Fibroblast of lung (primary cell): ENCODE results near the gene GPAT3. TPM values are rescaled to one million over a fixed set of nuclear protein-coding genes. Genes with fewer than 3 reads are reported as not detected.

Source experiments
- DNase-seq, 2 donors: peaks; one replicate each; pipeline versions ENCODE4 v3.0.0 to v3.0.0-alpha.2; 2010; ENCODE audit warnings: low read depth in 2 of 2
- H2AFZ ChIP-seq: 2 replicates; pipeline ENCODE4 v1.5.1; 2012; ENCODE audit warnings: low read length, control low read depth, inconsistent platforms
- H3K27ac ChIP-seq: 2 replicates; pipeline ENCODE4 v1.5.1; 2011; ENCODE audit warnings: low read length, control low read depth; ENCODE audit not compliant: insufficient read depth
- H3K27me3 ChIP-seq: 2 replicates; pipeline ENCODE4 v1.5.1; 2011; ENCODE audit warnings: mild to moderate bottlenecking, low read length; ENCODE audit not compliant: control insufficient read depth, insufficient read depth
- H3K36me3 ChIP-seq: 2 replicates; pipeline ENCODE4 v1.5.1; 2011; ENCODE audit warnings: low read length; ENCODE audit not compliant: control insufficient read depth, insufficient read depth
- H3K4me1 ChIP-seq: 2 replicates; pipeline ENCODE4 v1.5.1; 2011; ENCODE audit warnings: low read length; ENCODE audit not compliant: control insufficient read depth, insufficient read depth; ENCODE audit errors: extremely low read depth
- H3K4me2 ChIP-seq: 2 replicates; pipeline ENCODE4 v1.5.1; 2011; ENCODE audit warnings: low read length, control low read depth; ENCODE audit not compliant: insufficient read depth; ENCODE audit errors: extremely low read depth
- H3K4me3 ChIP-seq, 4 experiments: fragments of 200-600 bp in 1 of 4; sonication (generic) in 1 of 4; replicated peaks in 1 of 4; 2 replicates each; pipeline ENCODE4 v1.5.1; 2011 to 2016; ENCODE audit warnings: low read length in 4 of 4, low read depth in 3 of 4, mild to moderate bottlenecking in 3 of 4, control low read depth in 2 of 4, inconsistent platforms in 1 of 4, mixed read lengths in 1 of 4; ENCODE audit not compliant: insufficient read depth in 1 of 4; ENCODE audit errors: control extremely low read depth in 1 of 4
- H3K79me2 ChIP-seq: 2 replicates; pipeline ENCODE4 v1.5.1; 2012; ENCODE audit warnings: mild to moderate bottlenecking, low read length, inconsistent platforms; ENCODE audit not compliant: control insufficient read depth, insufficient read depth
- H3K9ac ChIP-seq: 2 replicates; pipeline ENCODE4 v1.5.1; 2011; ENCODE audit warnings: mild to moderate bottlenecking, low read length, control low read depth; ENCODE audit not compliant: insufficient read depth
- H3K9me3 ChIP-seq: 2 replicates; pipeline ENCODE4 v1.5.1; 2012; ENCODE audit warnings: low read depth, low read length; ENCODE audit not compliant: control insufficient read depth, insufficient read depth
- H4K20me1 ChIP-seq: 2 replicates; pipeline ENCODE4 v1.5.1; 2011; ENCODE audit warnings: low read length; ENCODE audit not compliant: control insufficient read depth, insufficient read depth; ENCODE audit errors: extremely low read depth
- EZH2 ChIP-seq: IDR thresholded peaks from 2 replicates; pipeline ENCODE4 v1.5.1; 2012; ENCODE audit warnings: low read length, control low read depth, mild to moderate bottlenecking; ENCODE audit errors: missing control alignments
- polyA plus RNA-seq, 2 donors: library from polyadenylated mRNA; depleted of rRNA in 1 of 2; stranded (reverse) in 1 of 2; unstranded in 1 of 2; fragments of >200 nt; gene quantifications; 2 replicates each; pipeline ENCODE4 v1.2.1, GENCODE V29; 2011 to 2012; ENCODE audit warnings: missing spikeins in 1 of 2
- total RNA-seq: library from RNA; depleted of rRNA; stranded (reverse); fragments of >200 nt; gene quantifications from 2 replicates; pipeline ENCODE4 v1.2.1, GENCODE V29; 2014
- TF ChIP-seq, protein P1 (sequence below), 2 donors: IDR thresholded peaks in 1 of 2; conservative IDR thresholded peaks in 1 of 2; 1 replicate in 1 of 2; 2 replicates in 1 of 2; pipeline ENCODE4 v1.5.1; 2011 to 2012; ENCODE audit warnings: low read length in 2 of 2, control low read depth in 1 of 2, inconsistent platforms in 1 of 2, low read depth in 1 of 2, mild to moderate bottlenecking in 1 of 2

Gene GPAT3
- total and polyA plus RNA-seq, 2 donors (not counting 1 experiment from before 2014, with no cell fraction given) = 2.6 to 4.1 TPM

DNA sequence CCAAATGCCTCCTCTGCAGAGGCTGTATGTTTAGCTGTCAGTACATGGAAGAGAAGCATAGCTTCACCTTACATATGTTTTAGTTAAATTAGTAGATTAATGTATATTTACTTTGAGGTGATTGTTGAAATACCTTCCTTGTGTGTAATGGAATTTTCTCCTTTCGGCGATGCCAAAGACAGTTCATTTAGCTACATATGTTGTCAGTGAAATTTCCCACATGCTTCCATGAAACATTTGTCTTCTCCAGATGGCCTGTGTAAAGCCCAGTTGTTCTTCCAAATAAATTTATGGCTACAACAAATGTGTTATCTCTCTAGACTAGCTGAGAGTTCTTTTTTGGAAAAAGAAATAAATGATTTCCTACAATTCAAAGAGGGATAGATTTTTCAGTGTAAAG lies 95.2 kb downstream of the GPAT3 start:
- Histone ChIP-seq H3K79me2 (no peaks in the 10 kb centered on the region), H3K27ac (no peak overlapping the region), H3K9ac (no peak overlapping the region), H3K4me3 (no peak overlapping the region), H3K27me3 (no peaks in the 10 kb centered on the region), H3K4me2 (no peak overlapping the region), H3K36me3 (no peaks in the 10 kb centered on the region), H4K20me1 (no peaks in the 10 kb centered on the region), H3K9me3 (no peaks in the 10 kb centered on the region), H2AFZ (no peak overlapping the region), H3K4me1 (no peaks in the 10 kb centered on the region)
- DNase-seq = peak; percentile 68 to 79
- no peak for TF ChIP-seq EZH2
- TF ChIP-seq, protein P1, sequence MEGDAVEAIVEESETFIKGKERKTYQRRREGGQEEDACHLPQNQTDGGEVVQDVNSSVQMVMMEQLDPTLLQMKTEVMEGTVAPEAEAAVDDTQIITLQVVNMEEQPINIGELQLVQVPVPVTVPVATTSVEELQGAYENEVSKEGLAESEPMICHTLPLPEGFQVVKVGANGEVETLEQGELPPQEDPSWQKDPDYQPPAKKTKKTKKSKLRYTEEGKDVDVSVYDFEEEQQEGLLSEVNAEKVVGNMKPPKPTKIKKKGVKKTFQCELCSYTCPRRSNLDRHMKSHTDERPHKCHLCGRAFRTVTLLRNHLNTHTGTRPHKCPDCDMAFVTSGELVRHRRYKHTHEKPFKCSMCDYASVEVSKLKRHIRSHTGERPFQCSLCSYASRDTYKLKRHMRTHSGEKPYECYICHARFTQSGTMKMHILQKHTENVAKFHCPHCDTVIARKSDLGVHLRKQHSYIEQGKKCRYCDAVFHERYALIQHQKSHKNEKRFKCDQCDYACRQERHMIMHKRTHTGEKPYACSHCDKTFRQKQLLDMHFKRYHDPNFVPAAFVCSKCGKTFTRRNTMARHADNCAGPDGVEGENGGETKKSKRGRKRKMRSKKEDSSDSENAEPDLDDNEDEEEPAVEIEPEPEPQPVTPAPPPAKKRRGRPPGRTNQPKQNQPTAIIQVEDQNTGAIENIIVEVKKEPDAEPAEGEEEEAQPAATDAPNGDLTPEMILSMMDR (conservative IDR thresholded peaks at IDR 0.05 in 1 of 2, IDR thresholded peaks at IDR 0.05 in 1 of 2; ENCODE audit: low read depth in 1 of 2, low read length in 2 of 2) = no peak

DNA sequence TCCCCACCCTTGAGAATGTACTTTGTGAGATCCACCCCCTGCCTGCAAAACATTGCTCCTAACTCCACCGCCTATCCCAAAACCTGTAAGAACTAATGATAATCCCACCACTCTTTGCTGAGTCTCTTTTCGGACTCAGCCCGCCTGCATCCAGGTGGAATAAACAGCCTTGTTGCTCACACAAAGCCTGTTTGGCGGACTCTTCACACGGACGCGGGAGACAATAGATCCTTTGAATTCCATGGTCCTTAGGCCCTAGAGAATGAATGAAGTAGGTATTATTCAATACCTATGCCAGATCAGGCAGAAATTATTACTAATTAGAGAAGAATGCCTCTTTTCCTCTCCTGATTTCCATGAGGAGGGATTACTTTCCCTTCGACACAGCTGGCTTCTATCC lies 101.0 kb downstream of the GPAT3 start:
- Histone ChIP-seq H3K27me3 (peaks cover 2% of the 10 kb centered on the region), H3K4me3 (no peak overlapping the region), H4K20me1 (no peaks in the 10 kb centered on the region), H3K27ac (no peak overlapping the region), H3K4me1 (no peaks in the 10 kb centered on the region), H3K9me3 (no peaks in the 10 kb centered on the region), H3K79me2 (no peaks in the 10 kb centered on the region), H3K4me2 (no peak overlapping the region), H3K9ac (no peak overlapping the region), H3K36me3 (no peaks in the 10 kb centered on the region), H2AFZ (no peak overlapping the region)
- DNase-seq = no peak
- no peak for TF ChIP-seq EZH2
- TF ChIP-seq, protein P1 (conservative IDR thresholded peaks at IDR 0.05 in 1 of 2, IDR thresholded peaks at IDR 0.05 in 1 of 2; ENCODE audit: low read depth in 1 of 2, low read length in 2 of 2) = no peak

DNA sequence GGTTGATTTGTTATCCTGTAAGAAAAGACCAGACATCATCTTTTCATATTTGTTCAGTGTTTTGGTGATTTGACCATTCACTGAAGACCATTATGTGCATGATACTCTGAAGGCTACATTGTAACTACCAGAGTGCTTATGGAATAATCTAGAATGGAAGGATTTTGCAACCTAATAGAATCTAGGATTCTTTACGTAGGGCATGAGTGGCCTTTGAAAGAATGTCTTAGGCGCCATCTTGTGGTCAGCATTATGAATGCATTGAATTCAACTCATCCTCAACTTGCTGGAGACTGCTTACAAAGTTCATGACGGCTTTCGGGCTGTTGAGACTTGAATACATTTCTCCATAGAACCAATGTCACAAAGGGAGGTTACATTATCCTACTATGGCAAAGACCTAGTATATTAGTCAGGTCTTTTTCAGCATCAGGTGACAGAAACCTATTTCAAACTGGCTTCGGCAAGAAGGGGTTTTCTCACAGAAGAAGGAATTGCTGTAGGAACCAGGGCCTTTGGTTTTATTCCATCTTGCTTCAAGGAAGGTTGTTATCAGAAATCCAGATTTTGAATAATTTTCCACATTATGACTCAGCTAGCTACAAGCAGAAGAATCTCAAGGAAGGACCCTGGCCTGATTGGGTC lies 104.1 kb downstream of the GPAT3 start:
- Histone ChIP-seq H3K9ac (no peak overlapping the region), H4K20me1 (no peaks in the 10 kb centered on the region), H3K9me3 (no peaks in the 10 kb centered on the region), H2AFZ (no peak overlapping the region), H3K4me1 (no peaks in the 10 kb centered on the region), H3K27me3 (peaks cover 4% of the 10 kb centered on the region), H3K36me3 (no peaks in the 10 kb centered on the region), H3K79me2 (no peaks in the 10 kb centered on the region), H3K27ac (no peak overlapping the region), H3K4me2 (no peak overlapping the region), H3K4me3 (no peak overlapping the region)
- peak; percentile 59 to 86 for DNase-seq
- TF ChIP-seq, protein P1 (conservative IDR thresholded peaks at IDR 0.05 in 1 of 2, IDR thresholded peaks at IDR 0.05 in 1 of 2; ENCODE audit: low read depth in 1 of 2, low read length in 2 of 2) = peak; percentile 77 to 83
- TF ChIP-seq EZH2 = no peak
